CD14-positive monocyte (primary cell): ENCODE measurements around the gene DEF6. TPM values are rescaled to one million over a fixed set of nuclear protein-coding genes. Genes with fewer than 3 reads are reported as not detected.
A peak's percentile ranks its signal among the peaks of the same experiment; 100 is the strongest.

Source experiments
- DNase-seq, 3 donors: peaks; one replicate each; pipeline ENCODE4 v3.0.0-alpha.2; 2011 to 2022
- H2AFZ ChIP-seq: 2 replicates; pipeline ENCODE4 v1.6.0; 2012; ENCODE audit warnings: mild to moderate bottlenecking, low read depth, low read length, inconsistent platforms; ENCODE audit not compliant: insufficient read depth, poor library complexity, severe bottlenecking
- H3K27ac ChIP-seq, 2 donors: 1 replicate in 1 of 2; 2 replicates in 1 of 2; pipeline ENCODE4 v1.5.1; 2012 to 2013; ENCODE audit warnings: low read length in 2 of 2, control low read depth in 1 of 2, inconsistent platforms in 1 of 2, low read depth in 1 of 2, mild to moderate bottlenecking in 1 of 2
- H3K27me3 ChIP-seq, 2 donors: one replicate each; pipeline versions ENCODE4 v1.6.0 to v1.6.1; 2011 to 2013; ENCODE audit warnings: low read length in 2 of 2; ENCODE audit not compliant: control insufficient read depth in 2 of 2, insufficient read depth in 2 of 2
- H3K36me3 ChIP-seq, 2 donors: replicated peaks in 1 of 2; 1 replicate in 1 of 2; 2 replicates in 1 of 2; pipeline versions ENCODE4 v1.5.1 to v1.6.1; 2012 to 2013; ENCODE audit warnings: low read length in 2 of 2, control low read depth in 1 of 2, inconsistent platforms in 1 of 2, mild to moderate bottlenecking in 1 of 2; ENCODE audit not compliant: insufficient read depth in 2 of 2, control insufficient read depth in 1 of 2
- H3K4me1 ChIP-seq, 2 donors: 1 replicate in 1 of 2; 2 replicates in 1 of 2; pipeline versions ENCODE4 v1.5.1 to v1.6.1; 2012 to 2013; ENCODE audit warnings: low read length in 2 of 2, control low read depth in 1 of 2, inconsistent platforms in 1 of 2, mild to moderate bottlenecking in 1 of 2, moderate library complexity in 1 of 2; ENCODE audit not compliant: insufficient read depth in 2 of 2, control insufficient read depth in 1 of 2
- H3K4me2 ChIP-seq: replicated peaks from 2 replicates; pipeline ENCODE3; 2012; ENCODE audit warnings: low read length, moderate library complexity, mild to moderate bottlenecking; ENCODE audit not compliant: poor library complexity, severe bottlenecking; ENCODE audit errors: extremely low read depth
- H3K4me3 ChIP-seq, 3 experiments: fragments of 200-600 bp in 1 of 3; sonication (generic) in 1 of 3; replicated peaks in 1 of 3; 1 replicate in 2 of 3; 2 replicates in 1 of 3; pipeline ENCODE4 v1.5.1; 2011 to 2013; ENCODE audit warnings: low read length in 3 of 3, mild to moderate bottlenecking in 3 of 3, control low read depth in 2 of 3, low read depth in 2 of 3, inconsistent platforms in 1 of 3, moderate library complexity in 1 of 3
- H3K79me2 ChIP-seq: 2 replicates; pipeline ENCODE4 v1.6.0; 2012; ENCODE audit warnings: mild to moderate bottlenecking, control low read depth, inconsistent platforms, low read length, moderate library complexity; ENCODE audit not compliant: insufficient read depth
- H3K9ac ChIP-seq: 2 replicates; pipeline ENCODE4 v1.6.0; 2017; ENCODE audit warnings: low read length, mild to moderate bottlenecking; ENCODE audit not compliant: insufficient read depth, poor library complexity, severe bottlenecking
- H3K9me3 ChIP-seq, 2 donors: replicated peaks in 1 of 2; 1 replicate in 1 of 2; 2 replicates in 1 of 2; pipeline versions ENCODE4 v1.5.1 to v1.6.1; 2012 to 2013; ENCODE audit warnings: low read length in 2 of 2, control low read depth in 1 of 2; ENCODE audit not compliant: control insufficient read depth in 1 of 2, insufficient read depth in 1 of 2
- H4K20me1 ChIP-seq: 2 replicates; pipeline ENCODE4 v1.6.0; 2012; ENCODE audit warnings: mild to moderate bottlenecking, low read length, control low read depth, moderate library complexity; ENCODE audit not compliant: insufficient read depth
- H3K27ac Mint-ChIP-seq, 7 donors: one replicate each; pipeline ENCODE4 v1.8.0; 2020; ENCODE audit warnings: mild to moderate bottlenecking in 7 of 7, mixed read lengths in 7 of 7, moderate library complexity in 6 of 7, inconsistent platforms in 2 of 7
- H3K27me3 Mint-ChIP-seq, 3 donors: one replicate each; pipeline ENCODE4 v1.8.0; 2021 to 2022; ENCODE audit warnings: low read depth in 3 of 3, mild to moderate bottlenecking in 3 of 3, mixed read lengths in 3 of 3, moderate library complexity in 3 of 3, inconsistent platforms in 1 of 3
- H3K36me3 Mint-ChIP-seq, 2 donors: one replicate each; pipeline ENCODE4 v1.8.0; 2020; ENCODE audit warnings: mixed read lengths in 2 of 2, inconsistent platforms in 1 of 2, mild to moderate bottlenecking in 1 of 2
- H3K4me1 Mint-ChIP-seq: one replicate; pipeline ENCODE4 v1.8.0; 2020; ENCODE audit warnings: mild to moderate bottlenecking, mixed read lengths
- H3K4me3 Mint-ChIP-seq, 2 donors: one replicate each; pipeline ENCODE4 v1.8.0; 2020; ENCODE audit warnings: mild to moderate bottlenecking in 2 of 2, mixed read lengths in 2 of 2, moderate library complexity in 1 of 2
- H3K9me3 Mint-ChIP-seq, 7 donors: one replicate each; pipeline ENCODE4 v1.8.0; 2020 to 2022; ENCODE audit warnings: mixed read lengths in 7 of 7, mild to moderate bottlenecking in 6 of 7, moderate library complexity in 6 of 7, inconsistent platforms in 2 of 7
- WGBS: methylation state at CpG from one replicate; pipeline ENCODE4 v1.1.5; 2013; ENCODE audit warnings: missing lambda C conversion rate; ENCODE audit not compliant: insufficient coverage; 5-methylcytosine and 5-hydroxymethylcytosine counted together
- intact Hi-C, 2 donors: fragments of 100-400 bp; cut with micrococcal nuclease; formaldehyde crosslinking; loops; one replicate each; pipeline versions ENCODE4 v1.15.0 to v1.15.1; 2023
- polyA plus RNA-seq, 3 donors: library from polyadenylated mRNA; depleted of rRNA in 1 of 3; unstranded in 2 of 3; stranded (reverse) in 1 of 3; fragments of 300-500 nt in 2 of 3; fragments of >200 nt in 1 of 3; fragmentation: Illumina TruSeq in 2 of 3; gene quantifications; 1 replicate in 2 of 3; 2 replicates in 1 of 3; pipeline ENCODE4 v1.2.3, GENCODE V29; 2012 to 2021
- TF ChIP-seq, protein P1 (sequence below): fragments of 200-600 bp; IDR thresholded peaks from one replicate; pipeline ENCODE4 v1.8.0; 2022; ENCODE audit warnings: antibody characterized with exemption, mild to moderate bottlenecking

Gene DEF6
- polyA plus RNA-seq, 3 donors = 41.2 to 110 (median 59.3) TPM

DNA sequence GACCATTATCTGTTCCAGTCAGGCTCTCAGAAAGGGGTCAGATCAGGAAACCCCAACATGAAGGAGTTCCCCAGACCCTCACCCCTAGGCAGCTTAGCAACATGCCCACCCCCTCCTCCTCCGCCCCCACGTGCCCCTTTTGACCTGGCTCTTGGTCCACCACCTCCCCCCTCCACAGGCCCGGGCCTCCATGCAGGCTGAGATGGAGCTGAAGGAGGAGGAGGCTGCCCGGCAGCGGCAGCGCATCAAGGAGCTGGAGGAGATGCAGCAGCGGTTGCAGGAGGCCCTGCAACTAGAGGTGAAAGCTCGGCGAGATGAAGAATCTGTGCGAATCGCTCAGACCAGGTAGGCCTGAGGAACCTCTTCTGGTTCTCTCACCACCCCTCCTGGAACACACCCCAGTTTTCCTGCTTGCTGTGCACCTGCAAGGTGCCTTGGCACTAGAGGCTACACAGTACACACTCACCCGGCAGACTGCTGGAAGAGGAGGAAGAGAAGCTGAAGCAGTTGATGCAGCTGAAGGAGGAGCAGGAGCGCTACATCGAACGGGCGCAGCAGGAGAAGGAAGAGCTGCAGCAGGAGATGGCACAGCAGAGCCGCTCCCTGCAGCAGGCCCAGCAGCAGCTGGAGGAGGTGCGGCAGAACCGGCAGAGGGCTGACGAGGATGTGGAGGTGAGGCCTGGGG, 21.9 kb downstream of the DEF6 start:
- intact Hi-C loops = no loop called here
- H3K9ac ChIP-seq = no peak overlapping the region
- no peak overlapping the region for H2AFZ ChIP-seq
- WGBS = 100% methylated on average over 11 of the region's 20 CpGs
- H3K4me3 ChIP-seq = no peak overlapping the region
- Mint-ChIP-seq H3K9me3 (peaks cover 0 to 4% (median 0%) of the 10 kb centered on the region in 7 donors), H3K36me3 (peaks cover 83 to 97% of the 10 kb centered on the region in 2 donors), H3K4me3 (no peak overlapping the region), H3K27me3 (peaks cover 0 to 4% (median 0%) of the 10 kb centered on the region in 3 donors), H3K27ac (peak overlapping the region in 1 of 7 donors; percentile 23), H3K4me1 (peaks cover under 1% of the 10 kb centered on the region)
- H3K4me1 ChIP-seq = no peaks in the 10 kb centered on the region
- H3K27ac ChIP-seq = no peak overlapping the region
- TF ChIP-seq, protein P1, sequence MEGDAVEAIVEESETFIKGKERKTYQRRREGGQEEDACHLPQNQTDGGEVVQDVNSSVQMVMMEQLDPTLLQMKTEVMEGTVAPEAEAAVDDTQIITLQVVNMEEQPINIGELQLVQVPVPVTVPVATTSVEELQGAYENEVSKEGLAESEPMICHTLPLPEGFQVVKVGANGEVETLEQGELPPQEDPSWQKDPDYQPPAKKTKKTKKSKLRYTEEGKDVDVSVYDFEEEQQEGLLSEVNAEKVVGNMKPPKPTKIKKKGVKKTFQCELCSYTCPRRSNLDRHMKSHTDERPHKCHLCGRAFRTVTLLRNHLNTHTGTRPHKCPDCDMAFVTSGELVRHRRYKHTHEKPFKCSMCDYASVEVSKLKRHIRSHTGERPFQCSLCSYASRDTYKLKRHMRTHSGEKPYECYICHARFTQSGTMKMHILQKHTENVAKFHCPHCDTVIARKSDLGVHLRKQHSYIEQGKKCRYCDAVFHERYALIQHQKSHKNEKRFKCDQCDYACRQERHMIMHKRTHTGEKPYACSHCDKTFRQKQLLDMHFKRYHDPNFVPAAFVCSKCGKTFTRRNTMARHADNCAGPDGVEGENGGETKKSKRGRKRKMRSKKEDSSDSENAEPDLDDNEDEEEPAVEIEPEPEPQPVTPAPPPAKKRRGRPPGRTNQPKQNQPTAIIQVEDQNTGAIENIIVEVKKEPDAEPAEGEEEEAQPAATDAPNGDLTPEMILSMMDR = no peak
- peaks cover 79 to 98% of the 10 kb centered on the region in 2 donors for H3K36me3 ChIP-seq
- peaks cover 50% of the 10 kb centered on the region for H4K20me1 ChIP-seq
- no peak overlapping the region for H3K4me2 ChIP-seq
- no peaks in the 10 kb centered on the region for H3K9me3 ChIP-seq
- no peaks in the 10 kb centered on the region for H3K27me3 ChIP-seq
- peaks cover 15% of the 10 kb centered on the region for H3K79me2 ChIP-seq
- no peak for DNase-seq

DNA sequence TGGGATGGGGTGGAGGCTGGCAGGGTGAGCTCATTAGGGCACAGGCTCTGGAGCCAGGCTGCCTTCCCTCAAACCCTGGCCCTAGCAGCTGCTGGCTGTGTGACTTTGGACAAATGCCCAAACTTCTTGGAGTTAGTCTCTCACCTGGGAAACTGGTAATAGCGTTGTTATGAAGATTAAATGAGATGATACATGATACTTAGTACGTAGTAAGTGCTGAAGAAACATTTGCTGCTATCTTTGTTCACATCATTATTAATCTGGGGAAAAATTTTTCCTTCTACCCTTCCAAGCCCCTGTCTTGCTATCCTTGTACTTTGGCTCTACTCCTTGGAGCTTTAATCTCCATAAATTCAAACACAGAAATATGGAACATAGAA, 22.4 kb downstream of the DEF6 start:
- Histone ChIP-seq H3K36me3 (peaks cover 82 to 98% of the 10 kb centered on the region in 2 donors), H3K79me2 (peaks cover 9% of the 10 kb centered on the region), H2AFZ (no peak overlapping the region), H3K27me3 (no peaks in the 10 kb centered on the region), H3K9me3 (no peaks in the 10 kb centered on the region), H3K9ac (no peak overlapping the region), H3K4me1 (no peaks in the 10 kb centered on the region), H4K20me1 (peaks cover 44% of the 10 kb centered on the region), H3K4me3 (no peak overlapping the region), H3K27ac (no peak overlapping the region), H3K4me2 (no peak overlapping the region)
- TF ChIP-seq, protein P1 = no peak
- H3K4me3 Mint-ChIP-seq = no peak overlapping the region
- H3K9me3 Mint-ChIP-seq = peaks cover 0 to 4% (median 0%) of the 10 kb centered on the region in 7 donors
- peaks cover 0 to 4% (median 0%) of the 10 kb centered on the region in 3 donors for H3K27me3 Mint-ChIP-seq
- WGBS = no CpG with 5 or more reads among the region's 2 CpGs
- no peak overlapping the region for H3K27ac Mint-ChIP-seq
- intact Hi-C loops = no loop called here
- H3K36me3 Mint-ChIP-seq = peaks cover 83 to 97% of the 10 kb centered on the region in 2 donors
- no peak for DNase-seq
- no peaks in the 10 kb centered on the region for H3K4me1 Mint-ChIP-seq
